Smooth muscle cell (in vitro differentiated cells): ENCODE results near the gene SMPD3. TPM values are rescaled to one million over a fixed set of nuclear protein-coding genes. Genes with fewer than 3 reads are reported as not detected.

Experiments used
- DNase-seq: peaks from one replicate; lab custom pipeline; 2025; ENCODE audit not compliant: unreplicated experiment; lab: John Stamatoyannopoulos, UW
- H2AFZ ChIP-seq: fragments of 200-600 bp; sonication (generic); 2 replicates; pipeline ENCODE4 v1.6.0; 2016; ENCODE audit warnings: antibody characterized with exemption, low read depth, mild to moderate bottlenecking
- H3F3A ChIP-seq: fragments of 200-600 bp; sonication (generic); 2 replicates; pipeline ENCODE4 v1.6.0; 2017; ENCODE audit warnings: antibody characterized with exemption, low read depth
- H3K27ac ChIP-seq: fragments of 200-600 bp; sonication (generic); 2 replicates; pipeline ENCODE4 v1.5.1; 2016; ENCODE audit warnings: low read depth, mild to moderate bottlenecking
- H3K27me3 ChIP-seq: fragments of 200-600 bp; sonication (generic); 2 replicates; pipeline ENCODE4 v1.6.1; 2016; ENCODE audit warnings: low read depth, mild to moderate bottlenecking
- H3K36me3 ChIP-seq: fragments of 200-600 bp; sonication (generic); 2 replicates; pipeline ENCODE4 v1.5.1; 2016; ENCODE audit warnings: low read depth
- H3K4me1 ChIP-seq: fragments of 200-600 bp; sonication (generic); 2 replicates; pipeline ENCODE4 v1.5.1; 2016; ENCODE audit warnings: low read depth
- H3K4me2 ChIP-seq: fragments of 200-600 bp; sonication (generic); 2 replicates; pipeline ENCODE4 v1.6.0; 2016; ENCODE audit warnings: mild to moderate bottlenecking
- H3K4me3 ChIP-seq: fragments of 200-600 bp; sonication (generic); 2 replicates; pipeline ENCODE4 v1.5.1; 2016; ENCODE audit warnings: mild to moderate bottlenecking
- H3K79me2 ChIP-seq: fragments of 200-600 bp; sonication (generic); 2 replicates; pipeline ENCODE4 v1.6.0; 2016; ENCODE audit warnings: low read depth, mild to moderate bottlenecking
- H3K9ac ChIP-seq: fragments of 200-600 bp; sonication (generic); 2 replicates; pipeline ENCODE4 v1.6.0; 2016; ENCODE audit warnings: low read depth
- H3K9me3 ChIP-seq: fragments of 200-600 bp; sonication (generic); replicated peaks from 2 replicates; pipeline ENCODE4 v1.5.1; 2016; ENCODE audit warnings: low read depth
- H4K20me1 ChIP-seq: fragments of 200-600 bp; sonication (generic); 2 replicates; pipeline ENCODE4 v1.6.0; 2016; ENCODE audit warnings: low read depth
- WGBS: methylation state at CpG from one replicate; pipeline ENCODE4 v1.1.7; 2016; ENCODE audit warnings: low lambda C conversion rate; 5-methylcytosine and 5-hydroxymethylcytosine counted together
- polyA plus RNA-seq: library from polyadenylated mRNA; unstranded; fragments of >200 nt; fragmentation: Nextera tagmentation; extraction: Ambion mirVana; gene quantifications from 2 replicates; pipeline ENCODE4 v1.2.1, GENCODE V29; 2016
- total RNA-seq: library from RNA; depleted of rRNA; stranded (reverse); fragments of >200 nt; gene quantifications from 2 replicates; pipeline ENCODE4 v1.2.3, GENCODE V29; 2014
- TF ChIP-seq, protein P1 (sequence below): fragments of 200-600 bp; sonication (generic); IDR thresholded peaks from 2 replicates; pipeline ENCODE4 v1.5.1; 2017; ENCODE audit warnings: borderline replicate concordance, mild to moderate bottlenecking, antibody characterized with exemption; ENCODE audit not compliant: insufficient read depth, poor library complexity, severe bottlenecking

The SMPD3 gene
- total and polyA plus RNA-seq, 2 experiments from 2014 or later, result 0.63 to 0.73 TPM

DNA sequence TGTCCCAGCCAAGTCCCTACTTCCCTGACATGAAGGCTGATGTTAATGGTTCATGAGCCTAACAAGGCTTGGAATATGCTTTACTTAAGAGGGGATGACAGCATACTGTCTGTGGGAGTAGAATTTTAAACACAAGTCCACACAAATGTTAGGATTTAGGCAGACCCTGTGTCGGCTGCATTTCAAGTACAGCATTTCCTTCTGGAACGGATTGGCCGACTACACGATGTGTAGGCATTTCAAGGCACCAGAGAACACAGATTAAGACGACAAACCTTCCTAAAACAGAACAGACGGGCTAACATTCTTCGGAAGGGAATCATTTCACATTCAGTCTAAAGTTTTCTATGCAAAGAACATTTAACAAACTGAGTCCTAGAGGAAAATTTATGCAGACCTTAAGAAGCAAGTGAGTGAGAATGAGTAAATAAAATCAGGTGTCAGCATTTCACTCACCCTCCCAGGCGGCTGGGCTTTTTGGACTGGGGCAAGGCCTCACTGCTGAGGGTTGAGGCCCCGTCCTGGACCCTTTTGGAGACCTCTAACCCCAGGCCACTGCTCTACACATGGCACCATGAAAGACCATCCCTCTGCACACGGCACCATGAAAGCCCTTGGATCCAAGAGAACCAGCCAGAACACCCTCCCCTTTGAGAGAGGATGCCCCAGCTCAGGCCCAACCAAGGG lies 67.5 kb downstream of the SMPD3 start:
- Histone ChIP-seq H3K9me3 (no peaks in the 10 kb centered on the region), H3K4me2 (no peak overlapping the region), H3K79me2 (no peaks in the 10 kb centered on the region), H3K36me3 (no peaks in the 10 kb centered on the region), H4K20me1 (no peaks in the 10 kb centered on the region), H2AFZ (no peak overlapping the region), H3K4me3 (no peak overlapping the region), H3K9ac (no peak overlapping the region), H3K4me1 (peaks cover 16% of the 10 kb centered on the region), H3K27ac (no peak overlapping the region), H3K27me3 (no peaks in the 10 kb centered on the region), H3F3A (no peaks in the 10 kb centered on the region)
- TF ChIP-seq, protein P1, sequence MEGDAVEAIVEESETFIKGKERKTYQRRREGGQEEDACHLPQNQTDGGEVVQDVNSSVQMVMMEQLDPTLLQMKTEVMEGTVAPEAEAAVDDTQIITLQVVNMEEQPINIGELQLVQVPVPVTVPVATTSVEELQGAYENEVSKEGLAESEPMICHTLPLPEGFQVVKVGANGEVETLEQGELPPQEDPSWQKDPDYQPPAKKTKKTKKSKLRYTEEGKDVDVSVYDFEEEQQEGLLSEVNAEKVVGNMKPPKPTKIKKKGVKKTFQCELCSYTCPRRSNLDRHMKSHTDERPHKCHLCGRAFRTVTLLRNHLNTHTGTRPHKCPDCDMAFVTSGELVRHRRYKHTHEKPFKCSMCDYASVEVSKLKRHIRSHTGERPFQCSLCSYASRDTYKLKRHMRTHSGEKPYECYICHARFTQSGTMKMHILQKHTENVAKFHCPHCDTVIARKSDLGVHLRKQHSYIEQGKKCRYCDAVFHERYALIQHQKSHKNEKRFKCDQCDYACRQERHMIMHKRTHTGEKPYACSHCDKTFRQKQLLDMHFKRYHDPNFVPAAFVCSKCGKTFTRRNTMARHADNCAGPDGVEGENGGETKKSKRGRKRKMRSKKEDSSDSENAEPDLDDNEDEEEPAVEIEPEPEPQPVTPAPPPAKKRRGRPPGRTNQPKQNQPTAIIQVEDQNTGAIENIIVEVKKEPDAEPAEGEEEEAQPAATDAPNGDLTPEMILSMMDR, result no peak
- 58% methylated on average over 10 of the region's 10 CpGs for WGBS
- no peak for DNase-seq

DNA sequence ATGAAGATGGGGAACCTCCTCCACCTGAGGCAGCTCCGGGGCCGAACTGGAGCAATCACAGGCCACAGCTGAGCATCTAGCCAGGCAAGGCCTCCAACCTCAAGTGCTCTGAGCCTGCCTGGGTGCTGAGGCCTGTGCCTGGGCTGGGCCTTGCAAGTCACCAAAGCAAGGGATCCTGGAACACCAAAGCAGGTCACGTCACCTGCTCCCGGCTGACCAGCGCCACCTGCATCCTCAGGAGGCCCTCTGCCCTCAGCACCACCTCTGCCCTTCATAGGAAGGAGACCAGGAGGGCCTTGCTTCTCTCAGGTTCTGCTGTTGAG lies 68.0 kb downstream of the SMPD3 start:
- Histone ChIP-seq H3K9me3 (no peaks in the 10 kb centered on the region), H4K20me1 (no peaks in the 10 kb centered on the region), H2AFZ (no peak overlapping the region), H3K4me3 (no peak overlapping the region), H3K27me3 (no peaks in the 10 kb centered on the region), H3K4me2 (no peak overlapping the region), H3K79me2 (no peaks in the 10 kb centered on the region), H3K36me3 (no peaks in the 10 kb centered on the region), H3K27ac (no peak overlapping the region), H3F3A (no peaks in the 10 kb centered on the region), H3K4me1 (peaks cover 17% of the 10 kb centered on the region), H3K9ac (no peak overlapping the region)
- TF ChIP-seq, protein P1, result no peak
- 94% methylated on average over 5 of the region's 5 CpGs for WGBS
- no peak for DNase-seq

DNA sequence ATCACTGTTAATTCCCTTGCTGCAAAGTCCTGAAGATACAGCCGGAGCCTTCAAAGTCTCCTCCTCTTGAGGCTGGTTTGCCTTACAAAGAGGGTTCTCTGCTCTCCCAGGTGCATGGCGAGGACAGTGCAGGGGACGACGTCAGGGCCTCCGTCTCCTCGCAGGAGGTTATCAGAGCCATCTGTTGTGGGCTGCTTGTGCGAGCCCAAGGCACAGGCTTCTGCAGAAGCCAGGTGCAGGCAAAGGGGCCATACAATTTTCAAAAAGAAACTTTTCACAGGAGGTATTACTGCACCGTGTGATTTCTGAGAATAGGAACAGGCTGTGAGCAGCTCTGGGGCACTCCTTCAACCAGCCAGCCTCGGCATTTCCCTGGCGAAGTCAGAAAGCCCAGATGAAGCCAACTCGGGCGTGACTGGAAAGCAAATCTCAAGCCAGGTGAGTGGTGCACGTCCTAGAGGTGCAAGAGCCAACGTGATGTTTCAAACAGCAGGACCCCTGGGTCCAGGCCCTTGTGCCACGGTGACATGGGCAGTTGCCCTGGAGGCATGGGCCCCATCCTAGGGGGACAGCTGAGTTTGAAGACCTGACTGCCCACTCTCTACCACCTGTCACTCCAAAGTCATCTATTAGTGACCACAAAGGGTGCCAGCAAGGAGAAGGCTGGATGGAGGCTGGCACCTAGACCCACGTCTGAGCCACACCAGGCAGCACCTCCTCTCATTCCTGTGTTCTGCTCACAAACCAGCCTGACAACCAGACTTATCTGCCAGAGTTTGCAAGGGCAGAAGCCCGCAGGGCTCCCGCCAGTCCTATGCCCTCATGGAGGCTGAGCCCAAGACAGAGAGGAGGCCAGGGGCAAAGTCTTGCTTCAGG lies 68.6 kb downstream of the SMPD3 start:
- no peaks in the 10 kb centered on the region for H3K9me3 ChIP-seq
- H3K79me2 ChIP-seq, result no peaks in the 10 kb centered on the region
- peaks cover 14% of the 10 kb centered on the region for H3K4me1 ChIP-seq
- DNase-seq, result no peak
- H3K27me3 ChIP-seq, result no peaks in the 10 kb centered on the region
- H3K9ac ChIP-seq, result no peak overlapping the region
- H3F3A ChIP-seq, result no peaks in the 10 kb centered on the region
- H3K36me3 ChIP-seq, result no peaks in the 10 kb centered on the region
- H4K20me1 ChIP-seq, result no peaks in the 10 kb centered on the region
- no peak overlapping the region for H3K27ac ChIP-seq
- H2AFZ ChIP-seq, result no peak overlapping the region
- TF ChIP-seq, protein P1, result no peak
- no peak overlapping the region for H3K4me2 ChIP-seq
- no peak overlapping the region for H3K4me3 ChIP-seq
- WGBS, result 82% methylated on average over 18 of the region's 18 CpGs
